H9 (cell line): ENCODE data around the gene EML4. TPM values are rescaled to one million over a fixed set of nuclear protein-coding genes. Genes with fewer than 3 reads are reported as not detected.

Source experiments
- DNase-seq: peaks from one replicate; pipeline ENCODE4 v3.0.0-alpha.2; 2017
- H2AFZ ChIP-seq: one replicate; pipeline ENCODE4 v1.6.1; 2013; ENCODE audit warnings: mild to moderate bottlenecking, low read length, control low read depth, moderate library complexity
- H2AK5ac ChIP-seq: 2 replicates; pipeline ENCODE4 v1.6.1; 2013; ENCODE audit warnings: low read length, control low read depth, mixed read lengths; ENCODE audit not compliant: insufficient read length
- H2BK120ac ChIP-seq: one replicate; pipeline ENCODE4 v1.6.1; 2013; ENCODE audit warnings: low read depth, mild to moderate bottlenecking, low read length, control low read depth, inconsistent platforms; ENCODE audit not compliant: poor library complexity, severe bottlenecking
- H2BK12ac ChIP-seq: 2 replicates; pipeline ENCODE4 v1.6.1; 2013; ENCODE audit warnings: low read length, control low read depth, mixed read lengths, low read depth; ENCODE audit not compliant: insufficient read length
- H2BK15ac ChIP-seq: 2 replicates; pipeline ENCODE4 v1.6.1; 2013; ENCODE audit warnings: low read depth, low read length, control low read depth
- H2BK20ac ChIP-seq: one replicate; pipeline ENCODE4 v1.6.1; 2013; ENCODE audit warnings: low read depth, mild to moderate bottlenecking, low read length, control low read depth, inconsistent platforms; ENCODE audit not compliant: poor library complexity, severe bottlenecking
- H2BK5ac ChIP-seq: 2 replicates; pipeline ENCODE4 v1.6.1; 2013; ENCODE audit warnings: low read length, control low read depth, mixed read lengths; ENCODE audit not compliant: insufficient read length
- H3K14ac ChIP-seq: 2 replicates; pipeline ENCODE4 v1.6.1; 2013; ENCODE audit warnings: low read length, control low read depth; ENCODE audit not compliant: insufficient read depth
- H3K18ac ChIP-seq: 2 replicates; pipeline ENCODE4 v1.6.1; 2013; ENCODE audit warnings: low read depth, mild to moderate bottlenecking, mixed read lengths, low read length, control low read depth; ENCODE audit not compliant: insufficient read length
- H3K23ac ChIP-seq: 2 replicates; pipeline ENCODE4 v1.6.1; 2013; ENCODE audit warnings: low read length, control low read depth, mixed read lengths, low read depth; ENCODE audit not compliant: insufficient read length
- H3K23me2 ChIP-seq: 2 replicates; pipeline ENCODE4 v1.6.1; 2013; ENCODE audit warnings: low read depth, mild to moderate bottlenecking, mixed read lengths, low read length, control low read depth; ENCODE audit not compliant: insufficient read length, poor library complexity, severe bottlenecking
- H3K27ac ChIP-seq: 2 replicates; pipeline ENCODE4 v1.5.1; 2013; ENCODE audit warnings: low read length, control low read depth, mixed read lengths, low read depth; ENCODE audit not compliant: insufficient read length
- H3K27me3 ChIP-seq: 2 replicates; pipeline ENCODE4 v1.6.1; 2013; ENCODE audit warnings: low read length, control low read depth, inconsistent platforms; ENCODE audit not compliant: insufficient read depth
- H3K4ac ChIP-seq: 2 replicates; pipeline ENCODE4 v1.6.1; 2013; ENCODE audit warnings: low read depth, mild to moderate bottlenecking, control low read depth, inconsistent platforms, low read length, moderate library complexity
- H3K4me1 ChIP-seq: 2 replicates; pipeline ENCODE4 v1.6.1; 2013; ENCODE audit warnings: low read length, control low read depth, inconsistent platforms; ENCODE audit not compliant: insufficient read depth
- H3K4me2 ChIP-seq: 2 replicates; pipeline ENCODE4 v1.6.1; 2013; ENCODE audit warnings: low read length, control low read depth, mixed read lengths; ENCODE audit not compliant: insufficient read length, insufficient read depth
- H3K56ac ChIP-seq: 2 replicates; pipeline ENCODE4 v1.6.1; 2013; ENCODE audit warnings: low read depth, mild to moderate bottlenecking, mixed read lengths, low read length, control low read depth; ENCODE audit not compliant: insufficient read length
- H3K79me1 ChIP-seq: 2 replicates; pipeline ENCODE4 v1.6.1; 2013; ENCODE audit warnings: low read depth, mild to moderate bottlenecking, moderate library complexity, low read length, control low read depth, inconsistent platforms; ENCODE audit not compliant: insufficient read depth, poor library complexity, severe bottlenecking
- H3K79me2 ChIP-seq: 2 replicates; pipeline ENCODE4 v1.6.1; 2013; ENCODE audit warnings: low read length, control low read depth, inconsistent platforms; ENCODE audit not compliant: insufficient read depth
- H3K9ac ChIP-seq: 2 replicates; pipeline ENCODE4 v1.6.1; 2013; ENCODE audit warnings: low read length, control low read depth, mixed read lengths; ENCODE audit not compliant: insufficient read length; ENCODE audit errors: extremely low read depth
- H3K9me3 ChIP-seq: one replicate; pipeline ENCODE4 v1.6.1; 2013; ENCODE audit warnings: low read depth, low read length, inconsistent platforms; ENCODE audit not compliant: control insufficient read depth
- H3T11ph ChIP-seq: one replicate; pipeline ENCODE4 v1.6.1; 2013; ENCODE audit warnings: mild to moderate bottlenecking, low read length, control low read depth, inconsistent platforms
- H4K20me1 ChIP-seq: one replicate; pipeline ENCODE4 v1.6.1; 2013; ENCODE audit not compliant: control insufficient read depth, insufficient read length, insufficient read depth
- H4K5ac ChIP-seq: 2 replicates; pipeline ENCODE4 v1.6.1; 2013; ENCODE audit warnings: low read depth, mild to moderate bottlenecking, mixed read lengths, low read length, control low read depth; ENCODE audit not compliant: insufficient read length
- H4K8ac ChIP-seq: replicated peaks from 2 replicates; pipeline ENCODE4 v1.6.1; 2013; ENCODE audit warnings: low read length, control low read depth, mixed read lengths, low read depth; ENCODE audit not compliant: insufficient read length
- H4K91ac ChIP-seq: 2 replicates; pipeline ENCODE4 v1.6.1; 2013; ENCODE audit warnings: low read depth, mild to moderate bottlenecking, moderate library complexity, mixed read lengths, low read length, control low read depth; ENCODE audit not compliant: insufficient read length
- H3K27ac Mint-ChIP-seq, 3 experiments: 2 replicates in 2 of 3; 3 replicates in 1 of 3; pipeline ENCODE4 v1.8.0; 2020 to 2021; ENCODE audit warnings: mixed read lengths in 3 of 3, mild to moderate bottlenecking in 1 of 3, moderate library complexity in 1 of 3
- H3K27me3 Mint-ChIP-seq: 2 replicates; pipeline ENCODE4 v1.8.0; 2021; ENCODE audit warnings: low read depth, mild to moderate bottlenecking, moderate library complexity, mixed read lengths
- H3K36me3 Mint-ChIP-seq, 3 experiments: 2 replicates in 2 of 3; 3 replicates in 1 of 3; pipeline ENCODE4 v1.8.0; 2020 to 2021; ENCODE audit warnings: low read depth in 3 of 3, mixed read lengths in 3 of 3; ENCODE audit not compliant: insufficient read depth in 1 of 3
- H3K4me1 Mint-ChIP-seq, 2 experiments: 2 replicates each; pipeline ENCODE4 v1.8.0; 2020; ENCODE audit warnings: mixed read lengths in 2 of 2
- H3K4me3 Mint-ChIP-seq, 2 experiments: 2 replicates in 1 of 2; 3 replicates in 1 of 2; pipeline ENCODE4 v1.8.0; 2020 to 2021; ENCODE audit warnings: mild to moderate bottlenecking in 2 of 2, mixed read lengths in 2 of 2, moderate library complexity in 1 of 2
- H3K9me3 Mint-ChIP-seq, 2 experiments: 2 replicates in 1 of 2; 3 replicates in 1 of 2; pipeline ENCODE4 v1.8.0; 2020; ENCODE audit warnings: mild to moderate bottlenecking in 2 of 2, mixed read lengths in 2 of 2, moderate library complexity in 1 of 2
- CTCF ChIP-seq: fragments of 200-600 bp; sonication (generic); conservative IDR thresholded peaks from 3 replicates; pipeline ENCODE4 v1.8.0; 2021; ENCODE audit warnings: antibody characterized with exemption, mild to moderate bottlenecking
- total RNA-seq: library from RNA; stranded (reverse); gene quantifications from 2 replicates; pipeline ENCODE4 v1.2.1, GENCODE V29; 2021

Gene EML4
- total RNA-seq, 1 experiment from 2014 or later: 68.6 TPM

GRCh38 chr2:42216694-42217093 is 47.5 kb downstream of the EML4 start:
- Mint-ChIP-seq H3K27me3 (no peaks in the 10 kb centered on the region), H3K4me3 (no peak overlapping the region), H3K4me1 (peaks cover 9 to 10% of the 10 kb centered on the region in 2 experiments), H3K9me3 (no peaks in the 10 kb centered on the region), H3K36me3 (peaks cover 0 to 9% (median 4%) of the 10 kb centered on the region in 3 experiments; a peak in 3 of 7 replicates), H3K27ac (no peak overlapping the region)
- Histone ChIP-seq H3K9ac (no peak overlapping the region), H2BK5ac (no peak overlapping the region), H3K4me2 (no peak overlapping the region), H3K79me2 (peaks cover 6% of the 10 kb centered on the region; the same call in 1 of the 2 replicates), H2BK120ac (no peak overlapping the region), H2AFZ (no peak overlapping the region), H3K27me3 (no peaks in the 10 kb centered on the region), H3T11ph (no peak overlapping the region), H3K23ac (no peak overlapping the region), H2BK12ac (no peak overlapping the region), H3K18ac (no peak overlapping the region), H4K91ac (no peak overlapping the region), H3K14ac (no peak overlapping the region), H3K4ac (no peak overlapping the region), H3K9me3 (no peaks in the 10 kb centered on the region), H3K56ac (no peak overlapping the region), H3K23me2 (no peaks in the 10 kb centered on the region), H2BK15ac (no peak overlapping the region), H3K4me1 (no peaks in the 10 kb centered on the region), H4K8ac (no peak overlapping the region), H3K27ac (no peak overlapping the region), H2BK20ac (no peak overlapping the region), H2AK5ac (no peak overlapping the region), H3K79me1 (peaks cover 5% of the 10 kb centered on the region), H4K5ac (no peak overlapping the region), H4K20me1 (no peaks in the 10 kb centered on the region)
- TF ChIP-seq CTCF: no peak
- DNase-seq: no peak
